GM21737 (cell line): ENCODE data around the gene RNF166.

Source experiments
- ATAC-seq: cut with Tn5 transposase; IDR thresholded peaks from one replicate; pipeline ENCODE4 v1.9.1; 2021; ENCODE audit warnings: mild to moderate bottlenecking, moderate library complexity; ENCODE audit not compliant: unreplicated experiment

RNF166 gene, protein sequence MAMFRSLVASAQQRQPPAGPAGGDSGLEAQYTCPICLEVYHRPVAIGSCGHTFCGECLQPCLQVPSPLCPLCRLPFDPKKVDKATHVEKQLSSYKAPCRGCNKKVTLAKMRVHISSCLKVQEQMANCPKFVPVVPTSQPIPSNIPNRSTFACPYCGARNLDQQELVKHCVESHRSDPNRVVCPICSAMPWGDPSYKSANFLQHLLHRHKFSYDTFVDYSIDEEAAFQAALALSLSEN

DNA sequence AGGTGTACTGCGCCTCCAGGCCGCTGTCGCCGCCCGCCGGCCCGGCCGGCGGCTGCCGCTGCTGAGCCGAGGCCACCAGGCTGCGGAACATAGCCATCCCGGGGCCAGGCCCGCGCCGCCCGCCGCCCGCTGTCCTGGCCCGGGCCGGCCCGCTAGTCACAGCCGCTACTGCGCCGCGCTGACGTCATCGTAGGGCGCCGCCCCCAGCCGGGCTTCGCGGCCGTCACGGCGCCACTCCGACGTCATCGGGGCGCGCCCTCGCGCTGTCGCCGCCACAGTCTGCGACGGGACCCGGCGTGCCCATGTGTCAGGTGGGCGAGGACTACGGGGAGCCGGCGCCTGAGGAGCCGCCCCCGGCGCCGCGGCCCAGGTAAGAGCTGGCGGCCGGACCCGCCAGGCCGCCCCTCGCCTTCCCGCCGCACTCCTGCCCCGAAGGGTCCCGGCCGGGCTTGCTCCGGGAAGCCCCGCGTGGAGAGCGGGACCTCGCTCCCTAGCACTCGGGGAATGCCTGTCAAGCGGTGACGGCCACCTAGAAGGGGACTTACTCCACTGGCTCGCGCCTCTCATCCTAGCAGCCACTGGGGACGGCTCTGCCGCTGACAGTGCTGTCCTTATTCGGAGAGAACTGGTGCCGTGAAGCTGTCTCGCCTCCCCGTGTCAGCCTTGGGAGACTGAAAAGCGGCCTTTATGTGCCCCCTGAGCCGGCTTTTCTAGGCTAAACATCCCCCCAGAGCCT is at the start of gene RNF166, which contains the start of gene CTU2:
RNF166 (minus strand) TSS at position 180 of the 736 bp plus-strand sequence; CDS start at position 97, 83 bp downstream.
CTU2 (plus strand) TSS at position 275 of the 736 bp plus-strand sequence; CDS start at position 303, 28 bp downstream.
- ATAC-seq, result peak; percentile 49

DNA sequence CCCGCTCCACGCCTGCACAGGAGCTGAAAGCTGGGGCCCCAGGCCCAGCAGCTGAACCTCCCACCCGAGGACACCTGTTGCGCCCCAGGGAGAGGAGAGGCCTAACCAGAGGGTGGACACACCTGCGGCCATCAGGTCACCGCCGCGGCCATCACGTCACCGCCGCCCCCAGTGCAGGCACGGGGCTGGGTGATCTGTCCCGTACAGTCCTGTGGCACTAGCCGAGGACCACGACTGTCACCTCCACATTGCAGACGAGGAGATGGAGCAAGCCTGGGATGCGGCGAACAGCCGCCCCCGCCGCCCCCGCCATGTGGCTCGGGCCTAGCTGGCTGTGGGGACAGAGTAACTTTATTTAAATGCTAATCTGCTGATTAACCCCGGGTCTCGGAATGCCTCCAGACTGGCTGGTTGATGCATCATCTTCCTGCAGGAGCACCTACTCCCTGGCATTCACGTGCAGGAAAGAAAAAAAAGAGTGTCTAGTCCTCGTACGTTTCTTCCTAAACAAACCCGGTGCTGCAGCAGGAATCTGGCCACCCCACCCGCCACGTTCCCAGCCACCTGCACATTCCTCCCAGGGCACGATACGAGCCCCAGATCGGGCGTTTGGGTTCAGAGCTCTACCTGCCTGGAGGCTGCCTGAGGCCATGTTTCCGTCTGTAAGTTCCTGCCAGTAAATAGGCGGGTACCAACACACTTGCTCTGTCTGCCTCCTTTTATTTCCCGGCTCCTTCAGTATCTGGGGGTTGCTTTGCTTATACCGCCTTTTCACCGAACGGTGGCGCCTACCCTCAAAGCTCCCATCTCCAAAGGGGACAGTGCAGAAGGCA is 48.9 kb upstream of the RNF166 start:
- no peak for ATAC-seq

DNA sequence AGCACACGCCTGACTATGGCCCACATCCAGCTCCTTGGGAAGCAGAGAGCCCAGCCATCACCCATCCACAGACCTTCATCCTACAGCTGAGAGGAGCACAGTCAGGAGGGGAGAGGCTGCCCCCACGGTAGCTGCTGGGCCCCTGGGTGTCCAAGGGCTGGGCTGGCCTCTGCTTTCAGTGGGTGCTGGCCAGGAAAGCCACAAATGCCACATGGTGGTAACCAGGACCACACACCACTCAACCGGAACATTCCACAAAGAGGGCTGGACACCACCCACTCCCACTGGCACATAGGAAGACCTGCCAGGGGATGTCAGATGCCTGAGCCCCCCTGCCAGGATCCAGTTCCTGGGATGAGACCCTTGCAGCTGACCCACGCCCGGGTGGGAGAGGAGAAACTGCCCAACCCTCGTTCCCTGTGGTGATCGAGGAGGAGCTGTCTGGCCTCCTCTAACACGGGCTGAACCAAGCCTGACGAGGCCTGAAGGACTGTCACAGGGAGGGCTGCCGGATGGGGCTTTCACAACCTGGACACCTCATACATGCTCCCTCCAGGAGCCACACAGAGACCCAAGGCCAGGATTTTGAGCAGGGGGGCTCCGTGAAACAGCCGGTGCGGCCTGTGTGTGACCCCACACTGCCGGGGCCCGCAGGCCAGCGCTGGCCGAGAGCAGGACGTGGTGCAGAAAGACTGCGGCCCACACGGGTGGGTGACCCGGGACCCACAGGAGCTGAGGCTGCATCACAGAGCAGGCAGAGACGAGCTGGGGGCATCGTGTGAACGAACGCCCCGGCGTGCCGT is 48.1 kb upstream of the RNF166 start:
- no peak for ATAC-seq

DNA sequence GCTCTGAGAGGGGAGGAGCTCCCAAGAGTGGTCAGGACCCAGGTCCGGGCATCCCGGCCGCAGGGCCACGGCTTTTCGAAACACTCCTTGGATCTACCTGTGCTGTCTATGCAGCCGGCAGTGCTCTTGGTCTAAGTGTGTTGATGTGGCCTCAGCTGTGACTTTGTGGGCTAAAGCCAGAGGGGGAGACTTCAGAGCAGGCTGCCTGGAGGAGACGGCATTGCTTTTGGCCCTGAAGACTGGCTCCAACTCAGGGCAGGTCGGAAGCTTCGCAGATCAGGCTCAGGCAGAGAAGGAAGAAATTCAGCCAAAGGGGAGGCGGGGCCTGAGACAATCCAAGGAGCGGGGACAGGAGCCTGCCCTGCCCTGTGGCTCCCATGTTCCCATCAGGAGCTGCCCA is 47.4 kb upstream of the RNF166 start:
- ATAC-seq, result no peak

DNA sequence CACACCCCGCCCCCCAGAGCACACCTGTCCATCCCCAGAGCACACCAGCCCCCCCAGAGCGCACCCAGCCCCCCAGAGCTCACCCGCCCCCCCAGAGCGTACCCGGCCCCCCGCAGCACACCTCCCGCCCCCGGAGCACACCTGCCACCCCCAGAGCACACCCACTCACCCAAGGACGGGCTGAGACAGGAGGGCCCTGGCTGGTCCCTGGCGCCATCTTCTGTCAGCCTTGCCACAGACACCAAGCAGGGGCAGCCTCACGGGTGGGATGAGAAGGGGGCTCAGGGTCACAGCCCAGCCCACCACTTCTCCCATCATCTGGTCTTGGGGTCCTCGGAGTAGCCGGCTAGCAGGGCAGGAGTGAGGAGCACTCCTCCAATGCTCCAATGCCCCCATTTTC is 47.0 kb upstream of the RNF166 start:
- no peak for ATAC-seq

DNA sequence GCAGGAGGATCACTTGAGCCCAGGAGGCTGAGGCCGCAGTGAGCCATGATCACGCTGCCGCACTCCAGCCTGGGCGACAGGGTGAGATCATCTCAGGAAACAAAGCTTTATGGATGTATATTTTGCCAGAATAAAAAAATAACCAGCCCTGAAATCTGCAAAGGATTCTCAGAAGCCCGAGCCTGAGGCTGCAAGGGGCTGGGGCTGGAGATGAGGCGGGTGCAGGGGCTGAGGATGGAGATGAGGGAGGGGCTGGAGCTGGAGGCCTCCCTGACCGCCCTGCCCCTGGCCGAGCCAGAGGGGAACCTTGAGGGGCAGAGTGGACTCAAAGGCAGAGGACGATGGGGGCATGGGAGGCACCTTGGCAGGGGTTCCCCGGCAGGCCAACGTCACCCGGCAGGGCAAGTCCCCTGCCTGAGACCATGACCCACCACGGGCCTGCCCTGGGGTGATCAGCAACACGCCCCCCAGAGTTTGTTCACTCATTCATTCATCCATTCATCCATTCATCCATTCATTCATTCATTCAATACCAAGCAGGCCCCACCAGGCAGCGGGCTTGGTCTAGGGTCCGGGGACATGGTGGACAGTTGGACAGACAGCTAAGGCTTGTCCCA is 46.3 kb upstream of the RNF166 start:
- no peak for ATAC-seq

DNA sequence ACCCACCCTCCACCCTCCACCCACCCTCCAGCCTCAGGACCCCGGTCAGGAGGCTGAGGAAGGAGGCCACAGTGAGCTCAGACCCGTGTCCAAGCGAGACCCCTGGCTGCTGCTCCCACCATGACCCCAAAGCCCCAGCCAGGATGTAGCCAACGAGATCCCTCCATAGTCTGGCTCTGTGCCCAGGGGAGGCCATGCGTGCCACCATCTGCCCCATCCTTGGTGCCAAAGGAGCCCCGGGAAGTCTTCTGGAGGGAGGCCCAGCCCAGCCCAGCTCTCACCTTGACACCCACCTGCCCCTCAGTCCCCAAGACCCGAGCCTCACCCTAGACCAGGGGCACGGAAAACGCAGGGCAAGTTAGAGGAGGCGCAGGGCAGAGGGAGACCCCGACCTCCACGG is 44.6 kb upstream of the RNF166 start:
- ATAC-seq, result no peak

DNA sequence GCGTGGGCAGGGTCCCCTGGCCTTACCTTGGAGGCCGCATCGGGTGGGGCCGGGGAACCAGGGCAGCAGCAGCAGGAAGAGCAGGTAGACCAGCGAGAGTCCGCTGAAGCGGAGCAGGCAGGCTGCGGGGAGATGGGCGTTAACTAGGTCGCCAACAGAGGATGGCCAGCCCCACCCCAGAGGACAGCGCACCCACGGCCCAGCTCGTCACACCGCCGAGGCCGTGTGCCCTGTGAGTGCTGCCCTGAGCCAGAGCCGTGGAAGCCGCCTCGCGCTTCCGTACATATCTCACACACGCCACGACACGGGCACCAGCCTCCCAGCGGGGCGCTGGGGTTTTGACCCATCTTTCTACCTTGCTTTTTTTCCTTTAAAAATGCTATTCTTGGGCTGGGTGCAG is 43.1 kb upstream of the RNF166 start:
- ATAC-seq, result no peak

DNA sequence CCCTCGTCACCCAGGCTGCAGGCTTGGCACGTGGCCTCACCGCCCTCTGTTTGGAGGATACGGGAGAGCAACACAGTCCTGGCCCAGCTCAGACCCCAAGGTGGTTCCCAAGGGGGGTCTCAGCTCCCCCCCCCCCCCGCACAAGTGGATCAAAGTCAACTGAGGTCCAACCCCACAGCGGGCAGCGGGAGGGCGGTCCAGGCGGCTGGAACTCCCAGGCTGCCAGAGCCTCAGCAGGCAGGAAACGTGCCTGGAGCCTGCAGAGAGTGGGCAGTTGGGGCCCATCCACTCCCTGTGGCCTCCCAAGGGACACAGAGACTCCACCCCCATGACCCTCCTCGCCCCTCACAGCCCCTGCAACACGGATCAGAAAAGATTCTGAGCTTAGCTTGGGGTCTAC is 42.2 kb upstream of the RNF166 start:
- ATAC-seq, result no peak

DNA sequence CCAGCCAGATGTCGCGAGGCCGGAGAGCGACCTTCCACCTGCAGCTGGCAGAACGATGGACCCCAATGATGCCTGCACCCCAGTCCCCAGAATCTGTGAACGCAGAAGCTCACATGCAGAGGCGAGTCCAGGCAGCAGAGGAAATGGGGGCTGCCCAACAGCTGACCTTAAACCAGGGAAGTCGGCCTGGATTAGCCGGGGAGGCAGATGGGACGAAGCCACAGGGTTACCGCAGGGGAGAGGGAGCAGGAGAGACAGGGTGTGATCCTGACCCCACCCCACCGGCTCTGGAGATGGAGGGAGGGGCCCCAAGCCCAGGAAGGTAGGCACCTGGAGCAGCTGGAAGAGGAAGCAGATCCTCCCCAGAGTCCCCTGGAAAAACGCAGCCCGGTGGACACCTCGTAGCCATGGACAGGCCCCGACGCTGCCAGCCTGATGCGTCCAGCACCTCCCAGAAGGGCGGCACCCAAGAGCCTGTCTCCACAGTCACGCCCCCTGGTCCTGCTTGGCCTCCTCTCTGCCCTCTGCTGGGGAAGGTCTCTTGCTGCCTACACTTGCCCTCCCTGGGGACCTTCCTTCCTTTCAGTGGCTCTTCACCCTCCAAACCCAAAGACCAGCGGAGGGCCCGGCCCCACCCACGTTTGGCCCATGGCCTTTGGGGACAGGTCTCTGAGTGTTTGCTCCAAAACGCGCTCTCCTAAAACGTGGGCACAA is 41.5 kb upstream of the RNF166 start:
- no peak for ATAC-seq

DNA sequence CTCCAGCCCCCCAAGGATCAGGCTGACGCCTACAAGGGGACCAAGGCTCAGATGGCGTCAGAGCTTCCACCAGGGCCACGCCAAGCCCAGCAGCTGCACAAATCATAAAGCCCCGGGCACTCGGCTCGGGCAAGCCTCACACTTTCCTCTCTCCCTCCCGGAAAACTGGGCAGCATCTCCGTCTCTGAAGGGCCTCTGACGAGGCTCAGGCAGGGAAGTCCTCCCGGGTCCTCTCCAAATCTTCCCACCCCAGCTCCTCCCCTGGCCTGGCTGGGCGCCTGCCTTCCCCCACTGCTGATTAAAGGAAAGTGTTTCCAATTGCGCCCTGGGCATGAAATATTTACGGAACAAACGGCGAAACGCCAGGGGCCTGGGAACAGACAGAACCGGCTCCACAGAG is 40.3 kb upstream of the RNF166 start:
- ATAC-seq, result no peak

DNA sequence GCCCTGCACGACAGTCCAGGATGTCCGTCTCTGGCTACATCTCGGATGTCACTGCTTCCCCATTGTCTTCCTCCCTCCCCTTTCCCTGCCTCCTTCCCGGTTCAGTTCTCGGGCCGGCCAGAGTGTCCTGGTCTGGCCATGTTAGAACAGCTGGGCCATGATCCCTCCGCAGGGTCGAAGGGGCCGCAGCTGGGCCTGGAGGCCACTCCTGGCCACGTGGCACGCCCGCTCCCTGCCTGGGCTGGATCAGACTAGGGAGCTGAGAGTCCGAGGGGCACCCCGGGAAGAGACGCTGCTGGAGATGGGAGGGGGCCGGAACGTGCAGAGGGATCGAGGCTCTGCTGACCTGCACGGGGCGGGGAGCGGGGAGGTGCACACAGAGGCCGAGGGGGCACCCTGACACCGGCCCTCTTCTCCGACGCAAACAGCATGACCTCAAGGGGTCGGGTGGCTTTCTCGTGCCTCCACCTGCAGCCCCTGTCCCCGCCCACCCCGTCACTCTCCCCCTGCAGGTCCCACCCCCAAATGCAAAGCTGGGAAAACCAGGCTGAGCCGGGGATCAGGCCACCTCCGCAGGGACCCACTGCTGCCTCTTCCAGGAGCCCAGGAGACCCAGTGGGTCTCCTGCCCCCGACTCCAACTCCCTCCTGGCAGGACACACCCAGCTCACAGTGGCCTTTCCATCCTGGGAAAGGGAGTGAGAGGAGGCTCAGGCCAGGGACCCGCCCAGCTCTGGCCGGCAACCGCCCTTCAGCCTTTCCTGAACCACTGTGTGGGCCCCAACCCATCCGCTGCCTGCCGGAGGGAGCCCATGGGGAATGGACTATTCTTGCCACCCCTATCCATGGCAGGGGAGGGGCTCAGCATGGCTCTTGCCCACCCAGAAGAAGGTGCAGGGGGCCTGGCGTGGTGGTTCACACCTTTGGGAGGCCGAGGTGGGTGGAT is 38.6 kb upstream of the RNF166 start:
- no peak for ATAC-seq

DNA sequence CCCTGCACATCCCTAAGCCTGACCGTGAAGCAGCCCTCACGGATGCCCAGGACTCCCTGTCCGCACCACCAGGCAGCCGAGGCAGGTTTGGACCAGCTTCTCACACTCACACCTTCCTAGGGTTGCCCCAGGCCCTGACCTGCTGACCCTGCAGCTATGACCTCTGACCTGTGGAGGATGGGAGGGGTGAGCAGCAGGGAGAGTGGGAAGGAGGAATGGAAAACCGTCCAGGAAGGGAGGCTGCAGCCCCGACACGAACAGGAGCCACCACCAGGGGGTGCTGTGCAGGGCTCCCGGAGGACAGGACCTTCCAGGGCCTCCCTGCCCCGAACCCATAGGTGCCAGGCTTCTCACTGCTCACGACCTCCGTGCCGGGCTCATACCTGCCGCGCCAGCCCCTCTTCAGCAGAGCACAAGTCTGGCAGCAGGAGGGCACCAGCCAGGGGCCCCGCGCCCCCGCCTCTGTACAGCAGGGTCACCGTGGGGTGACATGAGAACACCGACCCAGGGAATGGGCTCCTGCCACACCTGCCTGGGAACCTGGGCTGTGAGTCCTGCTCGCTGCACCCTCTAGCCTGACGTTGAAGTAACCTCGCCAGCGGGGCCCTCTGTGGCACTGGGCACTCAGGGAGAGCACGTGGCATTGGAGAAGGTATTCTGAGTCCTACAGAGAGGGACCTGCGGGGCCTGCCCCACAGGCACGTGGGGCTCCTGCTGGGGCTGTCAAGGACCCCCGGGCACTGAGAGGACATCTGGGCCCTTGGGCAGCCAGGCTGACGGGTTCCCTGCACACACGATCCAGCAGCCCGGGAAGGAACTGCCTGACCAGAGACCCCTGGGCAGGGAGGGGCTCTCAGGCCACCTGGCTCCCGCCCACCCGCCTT is 37.7 kb upstream of the RNF166 start:
- ATAC-seq, result no peak

DNA sequence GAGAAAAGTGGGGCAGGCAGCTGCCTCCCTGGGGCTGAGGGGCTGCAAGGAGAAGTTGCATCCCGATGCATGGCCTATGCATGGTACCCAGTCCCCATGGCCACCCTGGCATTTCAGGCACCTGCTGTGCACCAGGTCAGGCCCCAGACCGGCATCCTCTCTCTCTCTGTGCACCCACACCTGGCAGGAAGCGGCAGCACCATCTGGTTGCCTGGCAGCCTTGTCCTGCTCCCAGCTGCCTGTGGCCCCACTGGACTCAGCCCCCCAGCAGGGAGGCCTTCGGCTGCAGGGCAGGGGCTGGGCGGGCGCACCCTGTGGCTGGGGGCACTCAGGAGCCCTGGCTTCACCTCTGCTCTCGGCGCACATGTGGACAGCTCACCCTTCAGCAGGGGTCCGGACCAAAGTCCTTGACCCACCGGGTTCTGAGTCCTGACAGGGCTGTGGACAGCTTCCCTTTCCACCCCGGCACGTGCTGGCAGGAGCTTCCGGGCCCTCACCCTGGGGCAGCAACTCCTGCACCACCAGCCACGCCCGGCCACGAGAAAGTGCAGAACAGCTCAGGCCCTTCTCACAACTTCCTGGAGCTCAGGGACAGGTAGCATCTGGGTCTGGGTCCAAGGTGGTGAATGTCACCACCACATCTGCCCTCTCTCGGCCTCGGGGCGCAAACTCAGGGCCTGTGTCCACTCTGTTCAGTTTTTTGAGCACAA is 36.8 kb upstream of the RNF166 start:
- no peak for ATAC-seq

DNA sequence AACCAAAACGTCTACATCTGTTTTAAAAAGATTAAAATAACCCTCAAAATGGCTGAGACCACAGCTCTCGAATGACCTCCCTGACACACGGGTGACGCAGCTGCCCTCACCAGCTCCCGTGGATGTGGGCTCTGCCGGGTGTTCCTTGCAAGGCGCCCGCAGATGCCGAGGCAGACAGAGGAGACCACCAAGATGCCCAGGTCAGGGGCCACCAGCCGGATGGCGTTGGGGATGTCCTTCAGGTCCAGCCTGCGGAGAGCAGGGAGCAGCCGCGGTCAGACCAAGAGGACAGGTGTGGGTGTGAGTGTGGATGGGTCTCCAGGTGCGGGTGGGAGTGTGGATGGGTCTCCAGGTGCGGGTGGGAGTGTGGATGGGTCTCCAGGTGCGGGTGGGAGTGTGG is 35.2 kb upstream of the RNF166 start:
- ATAC-seq, result no peak

DNA sequence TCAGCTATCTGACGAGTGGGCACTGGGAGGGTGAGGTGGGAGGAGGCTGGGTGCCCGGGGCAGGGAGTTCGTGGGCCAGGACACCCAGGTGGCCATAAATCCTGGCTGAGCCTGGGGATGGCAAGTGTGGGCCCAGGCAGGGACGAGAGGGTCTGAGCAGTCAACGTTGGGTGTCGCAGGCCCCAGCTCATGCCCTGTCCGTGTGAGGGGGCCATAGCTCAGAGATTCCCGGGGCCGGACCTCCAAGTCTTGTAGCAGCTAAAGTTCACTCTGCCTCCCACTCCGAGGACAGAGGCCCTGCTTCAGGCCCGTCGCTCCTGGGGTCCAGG is 34.5 kb upstream of the RNF166 start:
- no peak for ATAC-seq
